ENCODE results near the gene EPHA5.

GRCh38 chr4:65656008-65656407 lies 14.3 kb downstream of the EPHA5 start:
- no peak for TF ChIP-seq TAF1 (IDR thresholded peaks at IDR 0.05; ENCODE audit: low read depth, low read length)
- no peak for TF ChIP-seq POLR2AphosphoS5 (IDR thresholded peaks at IDR 0.05; ENCODE audit: low read depth, low read length)
- no peak for TF ChIP-seq POLR2A (IDR thresholded peaks at IDR 0.05; ENCODE audit: low read depth, low read length)
- TF ChIP-seq SPI1 (IDR thresholded peaks at IDR 0.05; ENCODE audit: low read depth, low read length) = no peak
- no peak for TF ChIP-seq PAX5 (IDR thresholded peaks at IDR 0.05; ENCODE audit: insufficient read depth, low read length, severe bottlenecking)
- no peak for TF ChIP-seq POU2F2 (IDR thresholded peaks at IDR 0.05; ENCODE audit: low read depth, low read length)

Measured in GM12891 (cell line).